Heart left ventricle (tissue), 16 donors: ENCODE data around the gene BCKDHB. TPM values are rescaled to one million over a fixed set of nuclear protein-coding genes. Genes with fewer than 3 reads are reported as not detected.
A peak's percentile ranks its signal among the peaks of the same experiment; 100 is the strongest.

Experiments used
- ATAC-seq, 4 donors: fragments of 200-7000 bp; cut with Tn5 transposase; one replicate each; pipeline ENCODE4 v1.9.1; 2020 to 2022; ENCODE audit warnings: moderate library complexity in 4 of 4, mild to moderate bottlenecking in 3 of 4, moderate number of reproducible peaks in 1 of 4
- DNase-seq, 5 donors: peaks; one replicate each; pipeline ENCODE4 v3.0.0-alpha.2; 2020
- H3K27ac ChIP-seq, 12 donors: fragments of 200-600 bp; sonication (generic) in 4 of 12; one replicate each; pipeline versions ENCODE4 v1.5.0 to v1.8.0; 2016 to 2022; ENCODE audit warnings: mild to moderate bottlenecking in 2 of 12
- H3K27me3 ChIP-seq, 9 donors: fragments of 200-600 bp; sonication (generic) in 2 of 9; one replicate each; pipeline versions ENCODE4 v1.5.1 to v1.8.0; 2016 to 2022; ENCODE audit warnings: mild to moderate bottlenecking in 3 of 9
- H3K36me3 ChIP-seq, 9 donors: fragments of 200-600 bp; sonication (generic) in 2 of 9; one replicate each; pipeline versions ENCODE4 v1.5.0 to v1.8.0; 2018 to 2022; ENCODE audit warnings: mild to moderate bottlenecking in 2 of 9
- H3K4me1 ChIP-seq, 12 donors: fragments of 200-600 bp; sonication (generic) in 4 of 12; one replicate each; pipeline versions ENCODE4 v1.5.0 to v1.8.0; 2016 to 2022; ENCODE audit warnings: mild to moderate bottlenecking in 3 of 12
- H3K4me3 ChIP-seq, 12 donors: fragments of 200-600 bp; sonication (generic) in 4 of 12; one replicate each; pipeline versions ENCODE4 v1.5.0 to v1.8.0; 2017 to 2022; ENCODE audit warnings: mild to moderate bottlenecking in 9 of 12, moderate library complexity in 4 of 12
- H3K9me3 ChIP-seq, 12 donors: fragments of 200-600 bp; sonication (generic) in 4 of 12; one replicate each; pipeline versions ENCODE4 v1.5.0 to v1.8.0; 2016 to 2022; ENCODE audit warnings: mild to moderate bottlenecking in 1 of 12
- POLR2A ChIP-seq, 2 donors: fragments of 450-650 bp; IDR thresholded peaks; one replicate each; pipeline ENCODE4 v1.6.1; 2017; ENCODE audit warnings: antibody characterized with exemption in 2 of 2, mild to moderate bottlenecking in 2 of 2, moderate library complexity in 2 of 2
- WGBS, 4 donors: extraction: QIAGEN DNeasy Blood & Tissue Kit in 2 of 4; methylation state at CpG; one replicate each; pipeline versions ENCODE4 v1.1.5 to v1.1.7; 2013 to 2018; 5-methylcytosine and 5-hydroxymethylcytosine counted together
- intact Hi-C, 10 donors: fragments of 100-400 bp; cut with DNase I; formaldehyde crosslinking; loops; one replicate each; pipeline versions ENCODE4 v1.11.1 to v1.14.2; 2022
- polyA plus RNA-seq, 2 donors: library from polyadenylated mRNA; stranded (reverse); fragments of 200-250 nt; gene quantifications; one replicate each; pipeline ENCODE4 v1.2.3, GENCODE V29; 2013
- total RNA-seq, 9 donors: library from RNA; depleted of rRNA in 2 of 9; stranded (reverse); fragments of >200 nt in 2 of 9; fragmentation: NEBNext Ultra II Directional in 3 of 9; extraction: Animal tissue kit (Norgen Biotek cat#: 25700) in 3 of 9; gene quantifications; one replicate each; pipeline versions ENCODE4 v1.1.0 to v1.2.4, GENCODE V29; 2016 to 2023
- TF ChIP-seq, protein P1 (sequence below), 12 donors: fragments of 200-600 bp; sonication (generic) in 4 of 12; IDR thresholded peaks; one replicate each; pipeline versions ENCODE4 v1.5.0 to v1.8.0; 2018 to 2022; ENCODE audit warnings: antibody characterized with exemption in 12 of 12, mild to moderate bottlenecking in 5 of 12
- donor health status: ischemic (EF 13 %, LVEDD 7.1; RV severe dilation, severe dysfunction).
- donor health status: healthy with polysubstance abuse.
- donor health status: DM: no; HTN: yes; CAD: no.
- donor health status: DM: no; HTN: no; CAD: no.
- donor health status: ischemic (EF 25% LVEDD 6.9; RV normal size, moderate dysfunction).
- donor health status: ischemic (EF 25% LVEDD 5.7; RV mildly dilated, moderate dysfunction).
- donor health status: healthy.
- donor health status: DM: yes; HTN: yes; CAD: no.
- donor health status: ischemic (EF 35%, LVEDD 5.7; RV mildly dilated, moderate dysfunction).
- donor health status: nonischemic (EF 11% LVEDD 7.7; RV severe dilation, severe dysfunction).
- donor health status: DM: yes; HTN: yes; CAD: no.
- donor health status: PGD.
- donor health status: ischemic (EF 29% LVEDD 5.4; RV normal size, mild dysfunction).
- donor health status: nonischemic (EF 23%, LVEDD 6.1; RV moderate dilation, normal function).

Gene BCKDHB
- total and polyA plus RNA-seq, 11 donors = 10.1 to 41.9 (median 27.6) TPM

DNA sequence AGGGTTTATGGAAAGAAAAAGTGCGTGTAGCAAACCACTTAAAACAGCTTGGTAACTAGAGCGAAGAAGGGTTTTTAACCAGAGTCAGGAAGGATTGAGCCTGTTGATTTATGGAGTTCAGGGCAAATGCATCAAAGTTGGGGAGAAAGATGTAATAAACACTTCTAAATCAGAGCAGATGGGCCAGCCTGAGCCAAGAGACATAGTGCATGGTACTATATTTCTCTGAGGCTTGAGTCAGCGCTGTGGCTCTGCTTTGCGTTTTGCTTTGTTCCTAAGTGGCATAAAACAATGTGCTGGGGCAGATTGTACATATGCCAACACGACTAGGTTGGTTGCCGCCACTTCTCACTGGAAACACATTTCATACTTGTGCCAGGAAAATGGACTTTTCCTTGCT, 111.3 kb downstream of the BCKDHB start:
- TF ChIP-seq, protein P1, sequence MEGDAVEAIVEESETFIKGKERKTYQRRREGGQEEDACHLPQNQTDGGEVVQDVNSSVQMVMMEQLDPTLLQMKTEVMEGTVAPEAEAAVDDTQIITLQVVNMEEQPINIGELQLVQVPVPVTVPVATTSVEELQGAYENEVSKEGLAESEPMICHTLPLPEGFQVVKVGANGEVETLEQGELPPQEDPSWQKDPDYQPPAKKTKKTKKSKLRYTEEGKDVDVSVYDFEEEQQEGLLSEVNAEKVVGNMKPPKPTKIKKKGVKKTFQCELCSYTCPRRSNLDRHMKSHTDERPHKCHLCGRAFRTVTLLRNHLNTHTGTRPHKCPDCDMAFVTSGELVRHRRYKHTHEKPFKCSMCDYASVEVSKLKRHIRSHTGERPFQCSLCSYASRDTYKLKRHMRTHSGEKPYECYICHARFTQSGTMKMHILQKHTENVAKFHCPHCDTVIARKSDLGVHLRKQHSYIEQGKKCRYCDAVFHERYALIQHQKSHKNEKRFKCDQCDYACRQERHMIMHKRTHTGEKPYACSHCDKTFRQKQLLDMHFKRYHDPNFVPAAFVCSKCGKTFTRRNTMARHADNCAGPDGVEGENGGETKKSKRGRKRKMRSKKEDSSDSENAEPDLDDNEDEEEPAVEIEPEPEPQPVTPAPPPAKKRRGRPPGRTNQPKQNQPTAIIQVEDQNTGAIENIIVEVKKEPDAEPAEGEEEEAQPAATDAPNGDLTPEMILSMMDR (IDR thresholded peaks at IDR 0.05) = no peak
- no peak for TF ChIP-seq POLR2A (IDR thresholded peaks at IDR 0.05)

DNA sequence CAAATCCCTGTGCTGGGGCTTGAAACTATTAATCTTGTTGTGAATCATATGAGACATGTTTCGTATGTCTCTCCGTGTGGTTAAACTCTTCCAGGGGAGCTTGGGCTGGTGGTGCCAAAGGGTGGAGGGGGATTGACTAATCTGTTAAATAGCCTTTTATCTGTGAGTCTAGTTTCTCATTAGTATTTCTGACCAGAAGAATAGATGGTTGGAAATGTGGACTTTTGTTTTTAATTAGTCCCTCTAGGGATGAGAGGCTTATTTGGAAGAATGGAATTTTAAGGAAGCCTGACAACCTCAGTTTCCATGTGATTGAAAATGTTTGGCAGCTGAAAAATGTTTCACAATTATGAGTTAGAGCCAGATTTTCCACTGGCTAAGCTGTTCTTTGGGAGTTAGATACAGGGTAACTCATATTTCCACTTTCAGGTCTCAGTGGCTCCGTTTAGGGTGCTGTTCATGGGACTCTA, 117.3 kb downstream of the BCKDHB start:
- Histone ChIP-seq H3K4me3 (no peak overlapping the region), H3K36me3 (no peaks in the 10 kb centered on the region), H3K27ac (no peak overlapping the region), H3K4me1 (no peaks in the 10 kb centered on the region), H3K9me3 (peaks cover 0 to 9% (median 0%) of the 10 kb centered on the region in 12 donors), H3K27me3 (no peaks in the 10 kb centered on the region)
- peak in 2 of 5 donors; percentile 34 to 36 for DNase-seq
- ATAC-seq = peak in 2 of 4 donors; percentile 51 to 74
- intact Hi-C loops = loop anchor here in 1 of 10 donors (10.0 kb wide), 1 partner anchor 111 kb away; no protein-coding TSS in a partner anchor
- no peak for TF ChIP-seq POLR2A (IDR thresholded peaks at IDR 0.05)
- TF ChIP-seq, protein P1 (IDR thresholded peaks at IDR 0.05) = no peak
- 77 to 83% (median 82%) methylated on average over 3 of the region's 3 CpGs for WGBS, 4 donors

More for the DNA sequence above, 111.3 kb downstream of the BCKDHB start:
- Histone ChIP-seq H3K27ac (no peak overlapping the region), H3K27me3 (no peaks in the 10 kb centered on the region), H3K4me1 (peaks cover 0 to 8% (median 0%) of the 10 kb centered on the region in 12 donors), H3K9me3 (peaks cover 0 to 9% (median 0%) of the 10 kb centered on the region in 12 donors), H3K36me3 (no peaks in the 10 kb centered on the region), H3K4me3 (no peak overlapping the region)
- DNase-seq (no peak), ATAC-seq (no peak)
- intact Hi-C loops = loop anchor here in 5 of 10 donors (10.0 kb wide), 5 partner anchors 107 to 1537 kb away; partner anchors contain the start of gene TENT5A (in 3 of the 5)
- 84 to 91% (median 87%) methylated on average over 6 of the region's 6 CpGs for WGBS, 4 donors

- intact Hi-C loops = loop anchor here in 1 of 10 donors (10.0 kb wide), 1 partner anchor 109 kb away; no protein-coding TSS in a partner anchor
- ATAC-seq = no peak
- Histone ChIP-seq H3K27me3 (no peaks in the 10 kb centered on the region), H3K9me3 (no peaks in the 10 kb centered on the region), H3K27ac (no peak overlapping the region), H3K4me3 (no peak overlapping the region), H3K36me3 (no peaks in the 10 kb centered on the region), H3K4me1 (no peaks in the 10 kb centered on the region)
- TF ChIP-seq, protein P1 (IDR thresholded peaks at IDR 0.05) = no peak
- TF ChIP-seq POLR2A (IDR thresholded peaks at IDR 0.05) = no peak
- DNase-seq = no peak
- 74 to 85% (median 78%) methylated on average over 3 of the region's 3 CpGs for WGBS, 4 donors
Observed at GRCh38 chr6:80226151-80226550, 119.7 kb downstream of the BCKDHB start.

DNA sequence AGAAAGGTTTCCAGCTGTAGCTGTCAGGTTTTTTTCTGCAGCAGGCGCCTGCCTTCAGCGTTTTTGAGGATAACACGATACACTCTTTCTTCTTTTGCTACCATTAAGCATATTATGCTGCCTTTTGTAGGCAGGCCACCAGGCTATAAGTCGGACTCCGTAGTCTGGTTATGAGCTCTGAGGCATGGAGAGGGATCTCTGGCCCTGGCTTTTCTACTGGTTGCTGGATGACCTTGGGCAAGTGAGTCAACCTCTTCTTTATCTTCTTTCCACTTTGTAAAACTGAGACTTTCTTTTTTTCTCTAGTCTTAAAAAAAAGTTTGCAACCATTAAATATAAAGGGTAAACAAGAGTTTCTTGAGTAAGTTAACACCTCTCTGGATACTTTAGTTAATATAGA, 120.2 kb downstream of the BCKDHB start:
- Histone ChIP-seq H3K4me3 (no peak overlapping the region), H3K27me3 (no peaks in the 10 kb centered on the region), H3K27ac (no peak overlapping the region), H3K4me1 (no peaks in the 10 kb centered on the region), H3K36me3 (no peaks in the 10 kb centered on the region), H3K9me3 (no peaks in the 10 kb centered on the region)
- TF ChIP-seq, protein P1 (IDR thresholded peaks at IDR 0.05) = no peak
- TF ChIP-seq POLR2A (IDR thresholded peaks at IDR 0.05) = no peak
- ATAC-seq = no peak
- DNase-seq = no peak
- WGBS, 4 donors = 82 to 89% (median 85%) methylated on average over 5 of the region's 5 CpGs
- intact Hi-C loops = loop anchor here in 1 of 10 donors (10.0 kb wide), 1 partner anchor 108 kb away; no protein-coding TSS in a partner anchor
